SU-DHL-6 (cell line): ENCODE results near the gene ARHGDIA.

Experiments
- H2AFZ ChIP-seq: fragments of 200-600 bp; sonication (generic); 2 replicates; pipeline ENCODE4 v1.6.1; 2014; ENCODE audit warnings: low read depth, mild to moderate bottlenecking, moderate library complexity, mixed read lengths, antibody characterized with exemption, low read length; ENCODE audit not compliant: severe bottlenecking
- H3F3A ChIP-seq: fragments of 200-600 bp; shearing (Covaris generic); 2 replicates; pipeline ENCODE4 v1.6.0; 2016; ENCODE audit warnings: antibody characterized with exemption, mild to moderate bottlenecking; ENCODE audit not compliant: insufficient read depth
- H3K27ac ChIP-seq: fragments of 200-600 bp; sonication (generic); 2 replicates; pipeline ENCODE4 v1.5.1; 2016; ENCODE audit warnings: low read depth, mild to moderate bottlenecking, low read length, moderate library complexity, mixed read lengths
- H3K27me3 ChIP-seq: fragments of 200-600 bp; sonication (generic), shearing (Covaris generic); 2 replicates; pipeline ENCODE4 v1.6.0; 2014; ENCODE audit warnings: mild to moderate bottlenecking, low read length
- H3K36me3 ChIP-seq: fragments of 200-600 bp; sonication (generic); 2 replicates; pipeline ENCODE4 v1.6.1; 2014; ENCODE audit warnings: mild to moderate bottlenecking, low read length, mixed read lengths
- H3K4me2 ChIP-seq: fragments of 300-600, 200-600 bp; shearing (Covaris generic), sonication (generic); 2 replicates; pipeline ENCODE4 v1.6.0; 2014; ENCODE audit warnings: low read length, low read depth, mild to moderate bottlenecking; ENCODE audit not compliant: poor library complexity, severe bottlenecking
- H3K4me3 ChIP-seq: fragments of 200-600 bp; sonication (generic); 2 replicates; pipeline ENCODE4 v1.5.1; 2014; ENCODE audit warnings: antibody characterized with exemption, low read length, mild to moderate bottlenecking, mixed read lengths; ENCODE audit not compliant: insufficient read depth, poor library complexity, severe bottlenecking
- H3K79me2 ChIP-seq: fragments of 200-600 bp; sonication (generic); 2 replicates; pipeline ENCODE4 v1.6.1; 2014; ENCODE audit warnings: mild to moderate bottlenecking, low read length, moderate library complexity; ENCODE audit not compliant: insufficient read depth
- H3K9ac ChIP-seq: fragments of 200-600 bp; sonication (generic); 2 replicates; pipeline ENCODE4 v1.7.0; 2014; ENCODE audit warnings: mild to moderate bottlenecking, low read length
- H3K9me2 ChIP-seq: fragments of 200-600 bp; sonication (generic); replicated peaks from 2 replicates; pipeline ENCODE4 v1.6.1; 2014; ENCODE audit warnings: low read length; ENCODE audit not compliant: insufficient read depth
- H3K9me3 ChIP-seq: fragments of 200-600 bp; sonication (generic); 2 replicates; pipeline ENCODE4 v1.6.1; 2014; ENCODE audit warnings: low read length, mixed read lengths; ENCODE audit not compliant: insufficient read depth
- H4K20me1 ChIP-seq: fragments of 200-600 bp; sonication (generic); 2 replicates; pipeline ENCODE4 v1.6.1; 2014; ENCODE audit warnings: low read depth, mild to moderate bottlenecking, antibody characterized with exemption, low read length, moderate library complexity, mixed read lengths
- CTCF ChIP-seq: fragments of 200-600 bp; sonication (generic); IDR thresholded peaks from one replicate; pipeline ENCODE4 v1.5.1; 2017; ENCODE audit warnings: antibody characterized with exemption, mild to moderate bottlenecking, low read length, moderate library complexity; ENCODE audit not compliant: insufficient read depth, poor library complexity, severe bottlenecking
- EZH2phosphoT487 ChIP-seq: fragments of 200-600 bp; sonication (generic), shearing (Covaris generic); conservative IDR thresholded peaks from 2 replicates; pipeline ENCODE4 v1.6.1; 2018; ENCODE audit warnings: mild to moderate bottlenecking, antibody characterized with exemption, low read length, moderate library complexity, mixed read lengths

ARHGDIA gene

DNA sequence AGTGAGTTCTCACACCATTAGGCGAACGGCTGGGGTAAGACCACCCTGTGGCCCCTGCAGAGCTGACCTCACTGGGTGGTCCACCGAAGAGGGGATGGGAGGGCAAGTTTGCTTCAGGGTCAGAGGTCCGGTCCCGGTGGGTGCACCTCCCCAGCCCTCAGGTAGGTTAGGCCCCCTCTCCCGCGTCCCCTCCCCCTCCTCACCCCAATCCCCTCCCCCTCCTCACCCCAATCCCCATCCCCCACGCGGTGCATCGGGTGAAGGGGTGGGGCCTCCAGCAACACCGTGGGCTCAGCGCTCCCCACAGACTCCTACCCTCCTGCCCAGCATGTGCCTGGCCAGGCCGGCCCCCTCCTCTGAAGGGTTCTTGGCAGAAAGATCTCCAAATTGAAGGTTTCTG, 51.4 kb downstream of the ARHGDIA start:
- Histone ChIP-seq H3K4me2 (no peak overlapping the region), H3K27ac (no peak overlapping the region), H3K27me3 (no peaks in the 10 kb centered on the region), H3K79me2 (no peaks in the 10 kb centered on the region), H3K4me3 (no peak overlapping the region), H3K9me3 (no peaks in the 10 kb centered on the region), H2AFZ (no peak overlapping the region), H3K36me3 (no peaks in the 10 kb centered on the region), H4K20me1 (no peaks in the 10 kb centered on the region), H3K9me2 (no peaks in the 10 kb centered on the region), H3K9ac (no peak overlapping the region), H3F3A (no peaks in the 10 kb centered on the region)
- no peak for TF ChIP-seq CTCF

GRCh38 chr17:81817758-81818147, 53.4 kb downstream of the ARHGDIA start:
- no peak overlapping the region for H3K27ac ChIP-seq
- H3K4me2 ChIP-seq, result no peak overlapping the region
- no peak overlapping the region for H2AFZ ChIP-seq
- no peak overlapping the region for H3K9ac ChIP-seq
- H3K27me3 ChIP-seq, result no peaks in the 10 kb centered on the region
- no peaks in the 10 kb centered on the region for H4K20me1 ChIP-seq
- H3F3A ChIP-seq, result no peaks in the 10 kb centered on the region
- H3K9me2 ChIP-seq, result no peaks in the 10 kb centered on the region
- no peak overlapping the region for H3K4me3 ChIP-seq
- no peak for TF ChIP-seq CTCF
- TF ChIP-seq EZH2phosphoT487, result no peak
- no peaks in the 10 kb centered on the region for H3K9me3 ChIP-seq
- H3K79me2 ChIP-seq, result no peaks in the 10 kb centered on the region
- no peaks in the 10 kb centered on the region for H3K36me3 ChIP-seq
